Measurements from ENCODE around the gene ADAM33. TPM values are rescaled to one million over a fixed set of nuclear protein-coding genes. Genes with fewer than 3 reads are reported as not detected.
A peak's percentile ranks its signal among the peaks of the same experiment; 100 is the strongest.

The ADAM33 gene
- total RNA-seq, 6 donors from 2014 or later, result 2.3 to 26.2 (median 10.5) TPM

DNA sequence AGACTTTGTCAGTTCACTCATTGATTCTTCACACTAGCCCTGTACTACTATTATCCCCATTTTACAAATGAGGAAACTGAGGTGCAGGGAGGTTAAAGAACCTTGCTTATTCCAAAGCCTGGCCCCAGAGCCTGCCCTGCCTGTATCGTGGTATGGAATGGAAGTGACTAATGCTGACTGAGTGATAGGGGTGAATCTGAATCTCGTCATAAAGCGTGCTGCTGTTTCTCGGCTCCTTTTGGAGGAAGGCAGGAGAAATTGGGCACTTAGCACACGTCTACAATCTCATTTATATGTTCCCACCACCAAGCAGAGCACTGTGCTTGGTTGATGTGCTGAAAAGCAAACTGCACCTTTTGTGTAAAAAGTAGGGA is 35.8 kb downstream of the ADAM33 start:
- WGBS, 2 donors, result 87 to 93% methylated on average over 5 of the region's 5 CpGs
- ATAC-seq (ENCODE audit: low FRiP score in 2 of 2) (no peak), DNase-seq (no peak)
- H3K4me1 ChIP-seq, result no peaks in the 10 kb centered on the region
- peaks cover 2 to 55% (median 31%) of the 10 kb centered on the region in 4 donors for H3K36me3 ChIP-seq
- H3K4me3 ChIP-seq, result no peak overlapping the region
- no peak overlapping the region for H3K27ac ChIP-seq
- TF ChIP-seq POLR2AphosphoS5 (IDR thresholded peaks at IDR 0.05) (no peak), POLR2A (IDR thresholded peaks at IDR 0.05) (no peak), EP300 (IDR thresholded peaks at IDR 0.05) (no peak), CTCF (IDR thresholded peaks at IDR 0.05) (no peak)
- no peaks in the 10 kb centered on the region for H3K9me3 ChIP-seq
- H3K27me3 ChIP-seq, result no peaks in the 10 kb centered on the region

DNA sequence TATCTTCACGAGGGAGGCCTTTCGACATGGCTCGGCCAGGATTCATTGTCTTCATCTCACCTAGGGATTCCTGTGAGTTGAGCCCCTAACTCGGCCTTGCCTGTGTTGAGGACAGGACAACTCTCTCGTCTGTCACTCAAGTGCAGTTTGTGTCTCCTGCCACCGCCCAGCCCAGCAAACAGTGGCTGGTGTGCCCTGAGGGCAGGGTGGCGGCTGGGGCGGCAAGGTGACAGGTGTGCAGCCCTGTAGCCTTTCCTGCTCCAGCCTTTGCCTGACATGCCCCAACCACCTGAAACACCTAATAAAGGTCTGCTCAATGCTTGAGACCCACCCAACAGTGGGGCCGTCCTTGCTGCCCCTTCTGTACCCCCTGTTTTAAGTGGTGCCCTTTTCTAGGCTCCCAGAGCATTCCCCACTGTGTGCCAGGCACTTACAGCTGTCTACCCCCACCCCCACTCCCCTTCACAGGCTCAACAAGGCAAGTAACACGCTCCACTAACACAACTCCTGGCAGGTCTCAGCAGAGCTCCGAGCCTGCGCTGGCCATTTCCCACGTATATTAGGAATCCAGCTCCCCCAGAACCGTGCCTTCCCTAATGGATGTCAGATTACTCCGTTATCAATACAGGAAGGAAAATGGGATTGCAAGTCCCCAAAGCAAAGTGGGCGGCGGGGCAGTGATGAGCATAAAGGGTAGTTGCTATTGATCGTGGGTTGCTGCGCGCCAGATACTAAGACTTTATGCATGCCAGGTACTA is 36.3 kb downstream of the ADAM33 start:
- ATAC-seq (ENCODE audit: low FRiP score in 2 of 2), result no peak
- DNase-seq, result peak in 1 of 2 donors; percentile 50
- 93 to 94% methylated on average over 18 to 20 of the region's 20 CpGs for WGBS, 2 donors

DNA sequence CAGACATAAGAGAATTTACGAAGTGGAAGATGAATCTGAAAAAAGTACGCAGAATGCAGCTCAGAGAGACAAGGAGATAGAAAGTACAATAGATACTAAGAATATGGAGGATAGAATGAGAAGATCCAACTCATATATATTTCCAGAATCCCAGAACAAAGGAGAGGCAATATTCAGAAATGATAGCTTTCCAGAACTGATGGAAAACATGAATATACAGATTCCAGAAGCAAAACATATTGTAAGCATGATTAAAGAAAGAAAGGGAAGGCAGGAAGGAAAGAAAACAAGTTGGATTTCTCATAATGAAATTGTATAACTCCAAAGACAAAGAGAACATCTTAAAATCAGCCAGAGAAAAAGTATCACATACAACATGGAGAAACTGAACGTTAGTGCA is 41.6 kb downstream of the ADAM33 start:
- no peak for DNase-seq
- Histone ChIP-seq H3K27ac (no peak overlapping the region), H3K27me3 (no peaks in the 10 kb centered on the region), H3K9me3 (no peaks in the 10 kb centered on the region), H3K4me1 (no peaks in the 10 kb centered on the region), H3K36me3 (peaks cover 2 to 27% (median 11%) of the 10 kb centered on the region in 4 donors), H3K4me3 (no peak overlapping the region)
- no peak for ATAC-seq (ENCODE audit: low FRiP score in 2 of 2)
- TF ChIP-seq CTCF (IDR thresholded peaks at IDR 0.05), result no peak
- TF ChIP-seq POLR2A (IDR thresholded peaks at IDR 0.05), result no peak
- no peak for TF ChIP-seq POLR2AphosphoS5 (IDR thresholded peaks at IDR 0.05)
- TF ChIP-seq EP300 (IDR thresholded peaks at IDR 0.05), result no peak
- 81 to 98% methylated on average over 3 of the region's 3 CpGs for WGBS, 2 donors

More for the DNA sequence above, 36.3 kb downstream of the ADAM33 start:
- Histone ChIP-seq H3K36me3 (peaks cover 2 to 54% (median 31%) of the 10 kb centered on the region in 4 donors), H3K4me3 (no peak overlapping the region), H3K4me1 (no peaks in the 10 kb centered on the region), H3K9me3 (no peaks in the 10 kb centered on the region), H3K27me3 (no peaks in the 10 kb centered on the region), H3K27ac (no peak overlapping the region)
- TF ChIP-seq EP300 (IDR thresholded peaks at IDR 0.05) (no peak), CTCF (IDR thresholded peaks at IDR 0.05) (no peak), POLR2AphosphoS5 (IDR thresholded peaks at IDR 0.05) (no peak), POLR2A (IDR thresholded peaks at IDR 0.05) (no peak)

- Histone ChIP-seq H3K4me3 (no peak overlapping the region), H3K36me3 (peaks cover 0 to 17% (median 2%) of the 10 kb centered on the region in 4 donors), H3K27me3 (no peaks in the 10 kb centered on the region), H3K27ac (no peak overlapping the region), H3K9me3 (no peaks in the 10 kb centered on the region), H3K4me1 (no peaks in the 10 kb centered on the region)
- 87 to 97% methylated on average over 1 of the region's 1 CpG for WGBS, 2 donors
- no peak for DNase-seq
- ATAC-seq (ENCODE audit: low FRiP score in 2 of 2), result no peak
- no peak for TF ChIP-seq POLR2A (IDR thresholded peaks at IDR 0.05)
- no peak for TF ChIP-seq EP300 (IDR thresholded peaks at IDR 0.05)
- no peak for TF ChIP-seq CTCF (IDR thresholded peaks at IDR 0.05)
- TF ChIP-seq POLR2AphosphoS5 (IDR thresholded peaks at IDR 0.05), result no peak
These were observed 46.5 kb downstream of the ADAM33 start for GRCh38 chr20:3635346-3635745.

Measured in upper lobe of left lung (tissue), 6 donors.